HepG2 (cell line): ENCODE measurements around the gene LAMB3. TPM values are rescaled to one million over a fixed set of nuclear protein-coding genes. Genes with fewer than 3 reads are reported as not detected.

Source experiments
- ATAC-seq: fragments of 200-7000 bp; cut with Tn5 transposase; 3 replicates; pipeline ENCODE4 v1.9.1; 2020; ENCODE audit warnings: mild to moderate bottlenecking, moderate library complexity
- BruUV-seq: library from RNA; stranded (reverse); fragments of 400-500 nt; replicated peaks from 2 replicates; lab custom pipeline; 2021; lab: Mats Ljungman, UMichigan
- CTCF ChIA-PET: fragments of 300-600 bp; formaldehyde crosslinking; extraction: SDS; loops from one replicate; lab custom pipeline; 2021; ENCODE audit warnings: low total read pairs, inconsistent platforms, low intra/inter-chr PET ratio; lab: Yijun Ruan, JAX
- POLR2A ChIA-PET: fragments of 350-600 bp; sonication (Branson Sonifier 250); formaldehyde crosslinking; loops from one replicate; lab custom pipeline; 2020; ENCODE audit warnings: antibody characterized with exemption, inconsistent platforms; lab: Yijun Ruan, JAX
- DNase-seq: peaks from one replicate; pipeline ENCODE4 v3.0.0-alpha.2; 2015; ENCODE audit warnings: low spot score
- FAIRE-seq: peaks from 3 replicates; lab custom pipeline; 2011; peaks lifted over from hg19 to GRCh38; lab: Jason Lieb, UNC
- H2AFZ ChIP-seq: one replicate; pipeline ENCODE4 v1.6.1; 2011; ENCODE audit warnings: low read length, inconsistent platforms
- H3K27ac ChIP-seq: fragments of 300-600 bp; 3 replicates; pipeline ENCODE4 v1.8.0; 2011; ENCODE audit warnings: mixed run types, mild to moderate bottlenecking, mixed read lengths, low read length, inconsistent platforms; ENCODE audit not compliant: insufficient read depth; ENCODE audit errors: extremely low read length
- H3K27me3 ChIP-seq, 2 experiments: fragments of 200-600 bp in 1 of 2; 2 replicates in 1 of 2; 3 replicates in 1 of 2; pipeline versions ENCODE4 v1.6.0 to v1.8.0; 2011; ENCODE audit warnings: low read length in 2 of 2, mild to moderate bottlenecking in 2 of 2, moderate library complexity in 2 of 2, inconsistent platforms in 1 of 2; ENCODE audit not compliant: insufficient read depth in 2 of 2, control insufficient read depth in 1 of 2
- H3K36me3 ChIP-seq, 2 experiments: fragments of 200-600 bp in 1 of 2; replicated peaks in 1 of 2; 2 replicates in 1 of 2; 3 replicates in 1 of 2; pipeline versions ENCODE4 v1.5.1 to v1.8.0; 2011; ENCODE audit warnings: low read length in 2 of 2, inconsistent platforms in 1 of 2; ENCODE audit not compliant: insufficient read depth in 2 of 2, control insufficient read depth in 1 of 2
- H3K4me1 ChIP-seq: 2 replicates; pipeline ENCODE4 v1.5.1; 2012; ENCODE audit warnings: low read length, inconsistent platforms; ENCODE audit not compliant: insufficient read depth
- H3K4me2 ChIP-seq: 2 replicates; pipeline ENCODE4 v1.6.0; 2011; ENCODE audit warnings: low read depth, low read length, inconsistent platforms
- H3K4me3 ChIP-seq, 3 experiments: fragments of 200-600 bp in 1 of 3; sonication (generic), shearing (Covaris generic) in 1 of 3; replicated peaks in 1 of 3; 2 replicates each; pipeline ENCODE4 v1.5.1; 2011 to 2016; ENCODE audit warnings: low read length in 3 of 3, inconsistent platforms in 2 of 3, low read depth in 2 of 3, mild to moderate bottlenecking in 2 of 3, control low read depth in 1 of 3, mixed read lengths in 1 of 3; ENCODE audit not compliant: insufficient read depth in 1 of 3
- H3K79me2 ChIP-seq: one replicate; pipeline ENCODE4 v1.6.1; 2011; ENCODE audit warnings: low read length, inconsistent platforms; ENCODE audit not compliant: insufficient read depth
- H3K9ac ChIP-seq: 2 replicates; pipeline ENCODE4 v1.6.0; 2011; ENCODE audit warnings: mild to moderate bottlenecking, low read depth, low read length, inconsistent platforms; ENCODE audit not compliant: insufficient read depth
- H3K9me3 ChIP-seq: 2 replicates; pipeline ENCODE4 v1.5.1; 2012; ENCODE audit warnings: mild to moderate bottlenecking, low read length
- H4K20me1 ChIP-seq: 2 replicates; pipeline ENCODE4 v1.6.0; 2011; ENCODE audit warnings: inconsistent platforms, mild to moderate bottlenecking, low read length, moderate library complexity; ENCODE audit not compliant: insufficient read depth
- CC2D1A ChIP-seq: sonication (generic); formaldehyde crosslinking; IDR thresholded peaks from 2 replicates; pipeline ENCODE4 v1.8.1; 2023; ENCODE audit warnings: mild to moderate bottlenecking, missing genetic modification reagents
- CHD2 ChIP-seq: IDR thresholded peaks from 2 replicates; pipeline ENCODE4 v1.6.1; 2011; ENCODE audit warnings: low read depth, low read length, improper control_type of control experiment
- HNRNPK ChIP-seq: fragments of 200-400 bp; formaldehyde crosslinking; IDR thresholded peaks from 2 replicates; pipeline ENCODE4 v1.6.1; 2018; ENCODE audit warnings: low read length, low read depth, moderate library complexity, mild to moderate bottlenecking; ENCODE audit not compliant: poor library complexity, severe bottlenecking
- TBX2 ChIP-seq: sonication (generic); formaldehyde crosslinking; IDR thresholded peaks from 2 replicates; pipeline ENCODE4 v1.5.0; 2020; ENCODE audit warnings: missing genetic modification reagents, mild to moderate bottlenecking, borderline replicate concordance
- ZC3H13 ChIP-seq: sonication (generic); formaldehyde crosslinking; IDR thresholded peaks from 2 replicates; pipeline ENCODE4 v1.8.1; 2023; ENCODE audit warnings: mild to moderate bottlenecking, missing genetic modification reagents, moderate library complexity
- ZFP1 ChIP-seq: IDR thresholded peaks from 2 replicates; pipeline ENCODE4 v1.6.1; 2016
- ZNF567 ChIP-seq: sonication (generic); formaldehyde crosslinking; IDR thresholded peaks from 2 replicates; pipeline ENCODE4 v1.8.1; 2023; ENCODE audit warnings: mild to moderate bottlenecking, missing genetic modification reagents, borderline replicate concordance
- WGBS: methylation state at CpG from one replicate; pipeline ENCODE4 v1.1.6; 2017; ENCODE audit warnings: low lambda C conversion rate; 5-methylcytosine and 5-hydroxymethylcytosine counted together
- in situ Hi-C: cut with HindIII; loops from 2 replicates; pipeline ENCODE4 v1.10.0; 2017; ENCODE audit warnings: low pct_unique_long_range_greater_than_20kb; ENCODE audit not compliant: extremely low pct_ligation_motif_present
- intact Hi-C: fragments of 100-400 bp; cut with micrococcal nuclease; formaldehyde crosslinking; loops from one replicate; pipeline ENCODE4 v1.10.0; 2022; ENCODE audit not compliant: unreplicated experiment
- polyA plus RNA-seq, 8 experiments: library from polyadenylated mRNA; depleted of rRNA in 3 of 8; stranded (reverse) in 7 of 8; unstranded in 1 of 8; fragments of >200 nt; fragmentation: Illumina TruSeq in 4 of 8; extraction: Trizol in 4 of 8; gene quantifications; 2 replicates each; pipeline versions ENCODE4 v1.2.1 to v1.2.3, GENCODE V29; 2011 to 2016; ENCODE audit warnings: low read depth in 4 of 8, missing spikeins in 1 of 8, mixed read lengths in 1 of 8; ENCODE audit not compliant: insufficient read depth in 1 of 8
- total RNA-seq, 5 experiments: library from RNA; depleted of rRNA; stranded (reverse); fragments of >200 nt; fragmentation: Illumina TruSeq; extraction: Trizol; gene quantifications; 2 replicates each; pipeline ENCODE4 v1.2.3, GENCODE V29; 2016; ENCODE audit warnings: low read depth in 1 of 5
- TF ChIP-seq, protein P1 (sequence below): sonication (generic); formaldehyde crosslinking; IDR thresholded peaks from 2 replicates; pipeline ENCODE4 v1.4.0; 2020; ENCODE audit warnings: missing genetic modification reagents
- TF ChIP-seq, protein P2 (sequence below): sonication (generic); formaldehyde crosslinking; IDR thresholded peaks from 2 replicates; pipeline ENCODE4 v1.4.0; 2020; ENCODE audit warnings: mild to moderate bottlenecking, missing genetic modification reagents
- TF ChIP-seq, protein P3 (sequence below): sonication (generic); formaldehyde crosslinking; IDR thresholded peaks from 2 replicates; pipeline ENCODE4 v1.8.0; 2022; ENCODE audit warnings: missing genetic modification reagents, mild to moderate bottlenecking, inconsistent platforms, borderline replicate concordance
- TF ChIP-seq, protein P4 (sequence below): sonication (generic); formaldehyde crosslinking; IDR thresholded peaks from 2 replicates; pipeline ENCODE4 v1.4.0; 2020; ENCODE audit warnings: missing genetic modification reagents, borderline replicate concordance
- TF ChIP-seq, protein P5 (sequence below): sonication (generic); formaldehyde crosslinking; IDR thresholded peaks from 2 replicates; pipeline ENCODE4 v1.4.0; 2020; ENCODE audit warnings: mild to moderate bottlenecking, low read depth, missing genetic modification reagents

Gene LAMB3
- total and polyA plus RNA-seq, 2 of the 13 experiments (the other 11 are each of a cell fraction or from before 2014, with no cell fraction given), result 0.18 to 0.24 TPM

DNA sequence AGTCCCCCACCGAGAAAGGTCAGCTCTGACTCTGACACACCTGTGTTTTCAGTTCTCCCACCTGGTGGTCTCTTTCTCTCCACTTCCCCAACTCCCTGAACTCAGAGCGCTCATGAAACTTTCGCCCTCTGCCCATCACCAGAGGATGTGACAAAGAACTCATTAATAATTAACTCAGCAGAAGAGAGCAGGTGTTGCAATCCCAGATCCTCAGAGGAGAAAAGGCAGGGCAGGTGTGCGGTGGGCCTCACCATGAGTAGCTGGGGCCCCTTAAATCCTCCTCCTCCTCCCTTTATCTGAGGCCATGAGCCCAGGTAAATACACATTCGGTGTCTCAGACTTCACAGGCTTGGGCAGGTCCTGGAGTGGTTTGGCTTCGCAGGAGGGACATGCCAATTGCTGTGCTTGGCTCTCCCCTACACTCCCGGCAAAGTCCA lies 1.7 kb upstream of the LAMB3 start:
- no peak overlapping the region for H2AFZ ChIP-seq
- H3K9me3 ChIP-seq, result no peaks in the 10 kb centered on the region
- peak overlapping the region; percentile 38 for H3K4me2 ChIP-seq
- peak; percentile 56 for DNase-seq
- peak; percentile 88 for ATAC-seq
- intact Hi-C loops, result no loop called here
- H3K79me2 ChIP-seq, result no peaks in the 10 kb centered on the region
- FAIRE-seq, result peak; percentile 74
- no peak overlapping the region for H3K27ac ChIP-seq
- POLR2A ChIA-PET, result interaction anchor here (1.3 kb wide), 1 partner anchor 720 kb away, joined by 4 read pairs; no protein-coding TSS in a partner anchor
- 0% methylated on average over 6 of the region's 7 CpGs for WGBS
- peaks cover 2 to 6% of the 10 kb centered on the region in 2 experiments; a peak in 1 of 5 replicates for H3K27me3 ChIP-seq
- H4K20me1 ChIP-seq, result no peaks in the 10 kb centered on the region
- CTCF ChIA-PET, result no interaction called here
- in situ Hi-C loops, result no loop called here
- H3K9ac ChIP-seq, result no peak overlapping the region
- H3K4me1 ChIP-seq, result peaks cover 38% of the 10 kb centered on the region
- H3K36me3 ChIP-seq, result no peaks in the 10 kb centered on the region
- H3K4me3 ChIP-seq, result no peak overlapping the region
- BruUV-seq, result no TSS peak
- no peak for TF ChIP-seq ZC3H13
- peak; percentile 49; the same call in 1 of the 2 replicates for TF ChIP-seq TBX2 (CRISPR knock-in tag)
- TF ChIP-seq, protein P1, sequence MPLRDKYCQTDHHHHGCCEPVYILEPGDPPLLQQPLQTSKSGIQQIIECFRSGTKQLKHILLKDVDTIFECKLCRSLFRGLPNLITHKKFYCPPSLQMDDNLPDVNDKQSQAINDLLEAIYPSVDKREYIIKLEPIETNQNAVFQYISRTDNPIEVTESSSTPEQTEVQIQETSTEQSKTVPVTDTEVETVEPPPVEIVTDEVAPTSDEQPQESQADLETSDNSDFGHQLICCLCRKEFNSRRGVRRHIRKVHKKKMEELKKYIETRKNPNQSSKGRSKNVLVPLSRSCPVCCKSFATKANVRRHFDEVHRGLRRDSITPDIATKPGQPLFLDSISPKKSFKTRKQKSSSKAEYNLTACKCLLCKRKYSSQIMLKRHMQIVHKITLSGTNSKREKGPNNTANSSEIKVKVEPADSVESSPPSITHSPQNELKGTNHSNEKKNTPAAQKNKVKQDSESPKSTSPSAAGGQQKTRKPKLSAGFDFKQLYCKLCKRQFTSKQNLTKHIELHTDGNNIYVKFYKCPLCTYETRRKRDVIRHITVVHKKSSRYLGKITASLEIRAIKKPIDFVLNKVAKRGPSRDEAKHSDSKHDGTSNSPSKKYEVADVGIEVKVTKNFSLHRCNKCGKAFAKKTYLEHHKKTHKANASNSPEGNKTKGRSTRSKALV (CRISPR knock-in tag), result no peak
- TF ChIP-seq CC2D1A (CRISPR knock-in tag), result no peak
- TF ChIP-seq ZFP1, result no peak
- TF ChIP-seq, protein P2, sequence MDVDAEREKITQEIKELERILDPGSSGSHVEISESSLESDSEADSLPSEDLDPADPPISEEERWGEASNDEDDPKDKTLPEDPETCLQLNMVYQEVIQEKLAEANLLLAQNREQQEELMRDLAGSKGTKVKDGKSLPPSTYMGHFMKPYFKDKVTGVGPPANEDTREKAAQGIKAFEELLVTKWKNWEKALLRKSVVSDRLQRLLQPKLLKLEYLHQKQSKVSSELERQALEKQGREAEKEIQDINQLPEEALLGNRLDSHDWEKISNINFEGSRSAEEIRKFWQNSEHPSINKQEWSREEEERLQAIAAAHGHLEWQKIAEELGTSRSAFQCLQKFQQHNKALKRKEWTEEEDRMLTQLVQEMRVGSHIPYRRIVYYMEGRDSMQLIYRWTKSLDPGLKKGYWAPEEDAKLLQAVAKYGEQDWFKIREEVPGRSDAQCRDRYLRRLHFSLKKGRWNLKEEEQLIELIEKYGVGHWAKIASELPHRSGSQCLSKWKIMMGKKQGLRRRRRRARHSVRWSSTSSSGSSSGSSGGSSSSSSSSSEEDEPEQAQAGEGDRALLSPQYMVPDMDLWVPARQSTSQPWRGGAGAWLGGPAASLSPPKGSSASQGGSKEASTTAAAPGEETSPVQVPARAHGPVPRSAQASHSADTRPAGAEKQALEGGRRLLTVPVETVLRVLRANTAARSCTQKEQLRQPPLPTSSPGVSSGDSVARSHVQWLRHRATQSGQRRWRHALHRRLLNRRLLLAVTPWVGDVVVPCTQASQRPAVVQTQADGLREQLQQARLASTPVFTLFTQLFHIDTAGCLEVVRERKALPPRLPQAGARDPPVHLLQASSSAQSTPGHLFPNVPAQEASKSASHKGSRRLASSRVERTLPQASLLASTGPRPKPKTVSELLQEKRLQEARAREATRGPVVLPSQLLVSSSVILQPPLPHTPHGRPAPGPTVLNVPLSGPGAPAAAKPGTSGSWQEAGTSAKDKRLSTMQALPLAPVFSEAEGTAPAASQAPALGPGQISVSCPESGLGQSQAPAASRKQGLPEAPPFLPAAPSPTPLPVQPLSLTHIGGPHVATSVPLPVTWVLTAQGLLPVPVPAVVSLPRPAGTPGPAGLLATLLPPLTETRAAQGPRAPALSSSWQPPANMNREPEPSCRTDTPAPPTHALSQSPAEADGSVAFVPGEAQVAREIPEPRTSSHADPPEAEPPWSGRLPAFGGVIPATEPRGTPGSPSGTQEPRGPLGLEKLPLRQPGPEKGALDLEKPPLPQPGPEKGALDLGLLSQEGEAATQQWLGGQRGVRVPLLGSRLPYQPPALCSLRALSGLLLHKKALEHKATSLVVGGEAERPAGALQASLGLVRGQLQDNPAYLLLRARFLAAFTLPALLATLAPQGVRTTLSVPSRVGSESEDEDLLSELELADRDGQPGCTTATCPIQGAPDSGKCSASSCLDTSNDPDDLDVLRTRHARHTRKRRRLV (CRISPR knock-in tag), result no peak
- TF ChIP-seq, protein P3, sequence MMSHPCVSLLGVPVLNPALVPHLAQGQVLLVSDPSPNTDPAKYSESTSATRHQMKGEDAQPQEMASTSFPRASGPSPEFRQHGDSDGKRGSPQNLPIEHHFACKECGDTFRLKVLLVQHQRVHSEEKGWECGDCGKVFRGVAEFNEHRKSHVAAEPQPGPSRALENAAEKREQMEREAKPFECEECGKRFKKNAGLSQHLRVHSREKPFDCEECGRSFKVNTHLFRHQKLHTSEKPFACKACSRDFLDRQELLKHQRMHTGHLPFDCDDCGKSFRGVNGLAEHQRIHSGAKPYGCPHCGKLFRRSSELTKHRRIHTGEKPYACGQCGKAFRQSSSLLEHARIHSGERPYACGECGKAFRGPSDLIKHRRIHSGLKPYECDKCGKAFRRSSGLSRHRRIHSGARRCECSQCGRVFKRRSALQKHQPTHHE, result no peak
- no peak for TF ChIP-seq HNRNPK
- TF ChIP-seq, protein P4, sequence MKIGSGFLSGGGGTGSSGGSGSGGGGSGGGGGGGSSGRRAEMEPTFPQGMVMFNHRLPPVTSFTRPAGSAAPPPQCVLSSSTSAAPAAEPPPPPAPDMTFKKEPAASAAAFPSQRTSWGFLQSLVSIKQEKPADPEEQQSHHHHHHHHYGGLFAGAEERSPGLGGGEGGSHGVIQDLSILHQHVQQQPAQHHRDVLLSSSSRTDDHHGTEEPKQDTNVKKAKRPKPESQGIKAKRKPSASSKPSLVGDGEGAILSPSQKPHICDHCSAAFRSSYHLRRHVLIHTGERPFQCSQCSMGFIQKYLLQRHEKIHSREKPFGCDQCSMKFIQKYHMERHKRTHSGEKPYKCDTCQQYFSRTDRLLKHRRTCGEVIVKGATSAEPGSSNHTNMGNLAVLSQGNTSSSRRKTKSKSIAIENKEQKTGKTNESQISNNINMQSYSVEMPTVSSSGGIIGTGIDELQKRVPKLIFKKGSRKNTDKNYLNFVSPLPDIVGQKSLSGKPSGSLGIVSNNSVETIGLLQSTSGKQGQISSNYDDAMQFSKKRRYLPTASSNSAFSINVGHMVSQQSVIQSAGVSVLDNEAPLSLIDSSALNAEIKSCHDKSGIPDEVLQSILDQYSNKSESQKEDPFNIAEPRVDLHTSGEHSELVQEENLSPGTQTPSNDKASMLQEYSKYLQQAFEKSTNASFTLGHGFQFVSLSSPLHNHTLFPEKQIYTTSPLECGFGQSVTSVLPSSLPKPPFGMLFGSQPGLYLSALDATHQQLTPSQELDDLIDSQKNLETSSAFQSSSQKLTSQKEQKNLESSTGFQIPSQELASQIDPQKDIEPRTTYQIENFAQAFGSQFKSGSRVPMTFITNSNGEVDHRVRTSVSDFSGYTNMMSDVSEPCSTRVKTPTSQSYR (CRISPR knock-in tag), result no peak
- TF ChIP-seq, protein P5, sequence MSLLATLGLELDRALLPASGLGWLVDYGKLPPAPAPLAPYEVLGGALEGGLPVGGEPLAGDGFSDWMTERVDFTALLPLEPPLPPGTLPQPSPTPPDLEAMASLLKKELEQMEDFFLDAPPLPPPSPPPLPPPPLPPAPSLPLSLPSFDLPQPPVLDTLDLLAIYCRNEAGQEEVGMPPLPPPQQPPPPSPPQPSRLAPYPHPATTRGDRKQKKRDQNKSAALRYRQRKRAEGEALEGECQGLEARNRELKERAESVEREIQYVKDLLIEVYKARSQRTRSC (CRISPR knock-in tag), result no peak
- no peak for TF ChIP-seq CHD2
- TF ChIP-seq ZNF567 (CRISPR knock-in tag), result no peak
